IMR-90 (cell line): ENCODE data around the gene URB2.

ENCODE experiments used
- BHLHE40 ChIP-seq: fragments of 150-350 bp; IDR thresholded peaks from 2 replicates; pipeline ENCODE4 v1.6.1; 2016; ENCODE audit warnings: mild to moderate bottlenecking, low read depth, low read length
- MAFK ChIP-seq: IDR thresholded peaks from 2 replicates; pipeline ENCODE4 v1.6.1; 2012; ENCODE audit warnings: low read depth, low read length, improper control_type of control experiment
- POLR2A ChIP-seq: IDR thresholded peaks from 2 replicates; pipeline ENCODE4 v1.6.1; 2012; ENCODE audit warnings: mild to moderate bottlenecking, low read depth, low read length
- RAD21 ChIP-seq: IDR thresholded peaks from 2 replicates; pipeline ENCODE4 v1.6.1; 2012; ENCODE audit warnings: low read length, improper control_type of control experiment
- RFX5 ChIP-seq: IDR thresholded peaks from 2 replicates; pipeline ENCODE4 v1.8.0; 2012; ENCODE audit warnings: low read depth, mild to moderate bottlenecking, low read length, moderate library complexity
- SMC3 ChIP-seq: fragments of 150-350 bp; IDR thresholded peaks from 2 replicates; pipeline ENCODE4 v1.6.1; 2016; ENCODE audit warnings: low read depth, mild to moderate bottlenecking, antibody characterized with exemption, low read length, moderate library complexity
- TF ChIP-seq, protein P1 (sequence below): conservative IDR thresholded peaks from 2 replicates; pipeline ENCODE4 v1.5.1; 2012; ENCODE audit warnings: mild to moderate bottlenecking, low read depth, low read length, improper control_type of control experiment
- TF ChIP-seq, protein P2 (sequence below): fragments of 150-350 bp; IDR thresholded peaks from 2 replicates; pipeline ENCODE4 v1.6.1; 2017; ENCODE audit warnings: mild to moderate bottlenecking, antibody characterized with exemption, low read length, low read depth
- TF ChIP-seq, protein P3 (sequence below): fragments of 150-350 bp; IDR thresholded peaks from 2 replicates; pipeline ENCODE4 v1.6.1; 2016; ENCODE audit warnings: low read depth, mild to moderate bottlenecking, low read length, moderate library complexity, borderline replicate concordance

DNA sequence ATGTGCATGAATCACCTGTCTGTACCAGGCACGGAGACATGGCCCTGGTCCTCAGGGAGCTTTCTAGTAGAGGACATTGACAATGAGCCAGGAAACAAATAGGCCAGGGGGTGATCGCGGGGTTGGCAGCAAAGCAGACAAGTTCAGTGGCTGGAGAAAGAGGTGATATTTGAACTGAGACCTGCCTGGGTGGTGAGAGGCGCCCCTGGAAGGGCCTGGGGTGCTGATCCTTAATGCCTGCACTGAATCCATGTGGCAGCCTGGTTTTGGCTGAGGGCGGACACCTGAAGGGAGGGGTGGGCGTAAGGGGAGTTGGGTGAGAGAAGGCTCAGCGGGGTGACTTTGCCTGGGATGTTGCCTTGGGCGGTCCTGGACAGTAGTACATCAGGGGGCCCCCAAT lies 35.9 kb downstream of the URB2 start:
- TF ChIP-seq, protein P1, sequence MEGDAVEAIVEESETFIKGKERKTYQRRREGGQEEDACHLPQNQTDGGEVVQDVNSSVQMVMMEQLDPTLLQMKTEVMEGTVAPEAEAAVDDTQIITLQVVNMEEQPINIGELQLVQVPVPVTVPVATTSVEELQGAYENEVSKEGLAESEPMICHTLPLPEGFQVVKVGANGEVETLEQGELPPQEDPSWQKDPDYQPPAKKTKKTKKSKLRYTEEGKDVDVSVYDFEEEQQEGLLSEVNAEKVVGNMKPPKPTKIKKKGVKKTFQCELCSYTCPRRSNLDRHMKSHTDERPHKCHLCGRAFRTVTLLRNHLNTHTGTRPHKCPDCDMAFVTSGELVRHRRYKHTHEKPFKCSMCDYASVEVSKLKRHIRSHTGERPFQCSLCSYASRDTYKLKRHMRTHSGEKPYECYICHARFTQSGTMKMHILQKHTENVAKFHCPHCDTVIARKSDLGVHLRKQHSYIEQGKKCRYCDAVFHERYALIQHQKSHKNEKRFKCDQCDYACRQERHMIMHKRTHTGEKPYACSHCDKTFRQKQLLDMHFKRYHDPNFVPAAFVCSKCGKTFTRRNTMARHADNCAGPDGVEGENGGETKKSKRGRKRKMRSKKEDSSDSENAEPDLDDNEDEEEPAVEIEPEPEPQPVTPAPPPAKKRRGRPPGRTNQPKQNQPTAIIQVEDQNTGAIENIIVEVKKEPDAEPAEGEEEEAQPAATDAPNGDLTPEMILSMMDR, result no peak
- no peak for TF ChIP-seq POLR2A
- TF ChIP-seq RFX5, result no peak
- no peak for TF ChIP-seq MAFK
- TF ChIP-seq BHLHE40, result no peak
- no peak for TF ChIP-seq SMC3
- TF ChIP-seq, protein P2, sequence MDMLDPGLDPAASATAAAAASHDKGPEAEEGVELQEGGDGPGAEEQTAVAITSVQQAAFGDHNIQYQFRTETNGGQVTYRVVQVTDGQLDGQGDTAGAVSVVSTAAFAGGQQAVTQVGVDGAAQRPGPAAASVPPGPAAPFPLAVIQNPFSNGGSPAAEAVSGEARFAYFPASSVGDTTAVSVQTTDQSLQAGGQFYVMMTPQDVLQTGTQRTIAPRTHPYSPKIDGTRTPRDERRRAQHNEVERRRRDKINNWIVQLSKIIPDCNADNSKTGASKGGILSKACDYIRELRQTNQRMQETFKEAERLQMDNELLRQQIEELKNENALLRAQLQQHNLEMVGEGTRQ, result no peak
- TF ChIP-seq, protein P3, sequence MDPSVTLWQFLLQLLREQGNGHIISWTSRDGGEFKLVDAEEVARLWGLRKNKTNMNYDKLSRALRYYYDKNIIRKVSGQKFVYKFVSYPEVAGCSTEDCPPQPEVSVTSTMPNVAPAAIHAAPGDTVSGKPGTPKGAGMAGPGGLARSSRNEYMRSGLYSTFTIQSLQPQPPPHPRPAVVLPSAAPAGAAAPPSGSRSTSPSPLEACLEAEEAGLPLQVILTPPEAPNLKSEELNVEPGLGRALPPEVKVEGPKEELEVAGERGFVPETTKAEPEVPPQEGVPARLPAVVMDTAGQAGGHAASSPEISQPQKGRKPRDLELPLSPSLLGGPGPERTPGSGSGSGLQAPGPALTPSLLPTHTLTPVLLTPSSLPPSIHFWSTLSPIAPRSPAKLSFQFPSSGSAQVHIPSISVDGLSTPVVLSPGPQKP, result no peak
- TF ChIP-seq RAD21, result no peak
